ENCODE data around the gene RAB20.

DNA sequence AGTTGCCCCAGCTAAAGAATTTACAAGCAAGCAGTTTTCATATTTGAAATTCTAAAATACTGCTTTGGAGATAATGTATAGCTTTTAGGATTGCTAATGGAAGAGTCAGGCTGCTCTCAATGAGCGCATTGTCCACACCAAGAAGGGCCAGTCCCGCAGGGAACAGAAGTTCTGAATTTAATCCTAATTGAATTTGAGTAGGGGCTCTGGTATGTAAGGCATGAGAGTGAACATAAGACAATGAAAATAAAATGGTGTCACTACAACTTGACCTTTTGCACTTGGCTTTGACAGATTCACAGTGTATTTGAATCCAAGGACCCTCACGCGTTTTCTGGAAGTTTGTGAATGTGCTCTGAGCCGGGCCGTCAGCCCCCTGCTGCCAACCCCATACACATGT, 32.6 kb downstream of the RAB20 start:
- TF ChIP-seq RAD21 (IDR thresholded peaks at IDR 0.05 in 1 of 2, conservative IDR thresholded peaks at IDR 0.05 in 1 of 2; ENCODE audit: low read depth in 2 of 2, low read length in 2 of 2), result no peak
- TF ChIP-seq HDAC6 (IDR thresholded peaks at IDR 0.05; ENCODE audit: low read depth, low read length), result no peak
- TF ChIP-seq ASH2L (IDR thresholded peaks at IDR 0.05; ENCODE audit: low read length), result no peak
